ENCODE results near the gene ASB1.

ASB1 gene

DNA sequence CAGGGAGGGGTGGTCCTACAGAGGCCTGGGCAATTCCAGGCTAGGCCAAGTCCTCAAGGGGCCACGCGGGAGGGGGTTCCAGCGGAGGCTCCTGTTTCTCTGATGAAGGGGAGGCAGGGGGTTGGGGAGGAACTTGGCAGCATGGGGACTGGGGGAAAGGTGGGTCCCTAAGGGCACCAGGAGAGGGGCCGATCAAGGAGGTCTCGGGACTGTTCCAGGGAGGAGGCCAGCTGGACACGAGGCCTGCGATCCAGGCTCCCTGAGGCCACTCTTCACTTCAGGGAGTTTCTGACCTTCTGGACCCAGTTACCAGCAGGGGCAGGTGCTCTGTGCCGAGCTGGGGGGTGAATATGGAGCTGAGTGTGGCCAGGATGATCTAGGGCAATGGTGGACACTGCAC is 71.5 kb downstream of the ASB1 start:
- no peak for DNase-seq

DNA sequence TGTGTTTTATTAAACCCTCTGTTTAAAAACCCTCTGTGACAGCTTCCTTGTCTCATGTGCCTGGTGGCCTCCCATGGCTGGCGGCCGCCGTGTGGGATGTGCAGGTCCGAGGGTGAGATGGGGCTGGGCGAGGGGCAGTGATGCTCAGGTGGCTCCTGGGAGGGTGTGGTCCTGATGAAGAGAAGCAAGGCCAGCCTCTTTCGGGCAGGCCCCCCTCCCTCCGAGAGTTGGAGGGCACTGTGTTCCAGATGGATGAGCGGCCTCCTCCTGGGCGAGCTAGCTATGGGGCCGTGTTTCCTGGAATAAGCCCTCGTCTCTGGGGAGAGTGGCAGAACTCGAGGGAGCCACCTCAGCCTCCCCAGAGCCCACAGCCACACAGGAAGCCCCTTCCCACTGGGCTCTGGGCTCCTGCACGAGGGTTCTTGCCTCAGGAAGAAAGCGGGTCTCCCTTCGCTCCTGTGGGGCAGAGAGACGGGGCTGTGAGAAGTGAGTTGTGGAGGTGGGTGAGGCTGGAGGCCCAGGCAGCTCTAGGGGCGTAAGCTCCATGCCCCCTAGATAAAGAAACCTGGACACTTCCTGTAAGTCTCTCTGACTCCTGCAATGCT is 72.1 kb downstream of the ASB1 start:
- no peak for DNase-seq

DNA sequence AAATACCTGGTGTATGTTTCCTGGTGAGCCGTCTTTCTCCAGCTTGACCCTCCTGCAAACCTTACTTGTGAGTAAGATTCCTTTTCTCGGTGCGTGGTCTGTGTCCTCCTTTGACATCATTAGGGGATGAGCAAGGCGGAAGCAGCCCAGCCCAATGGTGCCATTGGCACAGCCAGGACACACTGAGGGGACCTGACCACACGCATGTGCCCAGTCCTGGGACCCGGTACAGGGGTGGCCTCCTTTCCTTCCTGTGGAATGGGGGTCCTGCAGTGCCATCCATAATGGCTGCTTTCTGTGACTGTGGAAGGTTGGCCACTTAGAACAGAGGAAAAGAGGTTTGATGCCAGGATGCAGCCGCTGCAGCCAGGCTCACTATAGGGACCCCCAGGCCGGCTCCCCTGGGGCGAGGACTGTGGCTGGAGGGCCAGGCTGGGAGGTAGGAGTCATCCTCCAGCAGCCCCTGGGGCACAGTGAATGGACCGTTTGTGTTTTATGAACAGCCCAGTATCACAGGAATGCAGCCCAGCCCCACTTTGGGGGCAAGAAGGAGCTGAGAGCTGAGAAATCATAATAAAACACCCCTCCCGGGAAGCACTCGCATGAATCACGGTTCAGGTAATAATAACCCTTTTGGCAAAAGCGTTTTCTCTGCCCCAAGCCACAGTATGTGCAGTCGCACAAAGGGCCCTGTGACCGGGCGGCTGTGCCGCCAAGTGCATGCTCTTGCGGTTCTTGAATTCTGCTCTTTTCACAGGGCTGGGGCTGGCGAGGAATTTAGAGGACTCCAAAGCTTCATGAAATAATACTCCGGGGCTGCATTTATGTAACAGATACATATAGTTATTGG is 73.2 kb downstream of the ASB1 start:
- no peak for DNase-seq

DNA sequence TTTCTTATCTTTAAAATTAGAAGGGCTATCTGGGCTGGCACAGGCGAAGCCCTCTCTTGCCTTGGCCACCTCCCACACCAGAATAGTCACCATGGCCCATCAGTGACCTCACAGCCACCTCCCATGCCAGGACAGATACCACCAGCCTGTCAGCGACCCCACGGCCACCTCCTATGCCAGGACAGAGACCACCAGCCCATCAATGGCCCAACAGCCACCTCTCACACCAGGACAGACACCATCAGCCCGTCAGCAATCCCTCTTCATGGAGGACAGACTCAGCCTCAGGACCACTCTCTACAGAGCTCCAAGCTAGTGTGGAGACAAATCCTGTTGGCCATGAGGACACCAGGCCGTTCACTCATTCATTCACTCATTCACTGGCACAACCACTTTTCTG is 74.6 kb downstream of the ASB1 start:
- no peak for DNase-seq
